Psoas muscle (tissue), 8 donors: ENCODE measurements around the gene PRTFDC1. TPM values are rescaled to one million over a fixed set of nuclear protein-coding genes. Genes with fewer than 3 reads are reported as not detected.

Experiments used
- ATAC-seq, 4 donors: fragments of 200-7000 bp; cut with Tn5 transposase; one replicate each; pipeline ENCODE4 v1.9.1; 2020; ENCODE audit warnings: moderate library complexity in 3 of 4, mild to moderate bottlenecking in 2 of 4
- DNase-seq, 2 donors: peaks; one replicate each; pipeline ENCODE4 v3.0.0-alpha.2; 2020
- H3K27ac ChIP-seq: fragments of 200-600 bp; one replicate; pipeline ENCODE4 v1.8.0; 2022
- H3K27me3 ChIP-seq, 3 donors: fragments of 200-600 bp in 1 of 3; one replicate each; pipeline versions ENCODE4 v1.6.1 to v1.8.0; 2013 to 2022; ENCODE audit warnings: low read length in 2 of 3, mild to moderate bottlenecking in 2 of 3, moderate library complexity in 1 of 3; ENCODE audit not compliant: insufficient read depth in 3 of 3
- H3K36me3 ChIP-seq, 2 donors: fragments of 200-600 bp in 1 of 2; one replicate each; pipeline versions ENCODE4 v1.6.1 to v1.8.0; 2013 to 2022; ENCODE audit warnings: low read depth in 1 of 2, mild to moderate bottlenecking in 1 of 2, moderate library complexity in 1 of 2; ENCODE audit not compliant: insufficient read depth in 1 of 2
- H3K4me1 ChIP-seq: fragments of 200-600 bp; one replicate; pipeline ENCODE4 v1.8.0; 2022
- H3K4me3 ChIP-seq: fragments of 200-600 bp; one replicate; pipeline ENCODE4 v1.8.0; 2022; ENCODE audit warnings: mild to moderate bottlenecking
- H3K9me3 ChIP-seq: fragments of 200-600 bp; one replicate; pipeline ENCODE4 v1.8.0; 2022
- CTCF ChIP-seq: fragments of 200-600 bp; IDR thresholded peaks from one replicate; pipeline ENCODE4 v1.8.0; 2022; ENCODE audit warnings: antibody characterized with exemption
- WGBS, 3 donors: extraction: QIAGEN DNeasy Blood & Tissue Kit; methylation state at CpG; one replicate each; pipeline versions ENCODE4 v1.1.6 to v1.1.7; 2013; 5-methylcytosine and 5-hydroxymethylcytosine counted together
- intact Hi-C, 2 donors: fragments of 100-400 bp; cut with DNase I; formaldehyde crosslinking; loops; one replicate each; pipeline versions ENCODE4 v1.11.0 to v1.14.2; 2022
- polyA plus RNA-seq, 3 donors: library from polyadenylated mRNA; stranded (reverse); fragments of 200-250 nt; gene quantifications; one replicate each; pipeline ENCODE4 v1.2.3, GENCODE V29; 2013
- total RNA-seq, 4 donors: library from RNA; stranded (reverse); fragmentation: NEBNext Ultra II Directional in 2 of 4; extraction: Animal tissue kit (Norgen Biotek cat#: 25700) in 2 of 4; gene quantifications; one replicate each; pipeline versions ENCODE4 v1.2.1 to v1.2.4, GENCODE V29; 2021 to 2023
- donor health status: healthy with polysubstance abuse.
- donor health status: DM: no; HTN: no; CAD: no; lungs with moderate emphysema.
- donor health status: Bipolar disorder and iron deficiency.
- donor health status: healthy.
- donor health status: DM: yes; HTN: yes; CAD: no.
- donor health status: DM: no; HTN: no; CAD: no.
- donor health status: DM: no; HTN: no; CAD: no.
- donor health status: DM: yes; HTN: yes; CAD: no.

Gene PRTFDC1
- total and polyA plus RNA-seq, 7 donors, result 0.14 to 0.84 (median 0.43) TPM

GRCh38 chr10:24917979-24918378, 34.4 kb downstream of the PRTFDC1 start:
- intact Hi-C loops, result no loop called here
- peaks cover 6% of the 10 kb centered on the region for H3K9me3 ChIP-seq
- no peaks in the 10 kb centered on the region for H3K36me3 ChIP-seq
- H3K4me1 ChIP-seq, result no peaks in the 10 kb centered on the region
- no peak overlapping the region for H3K27ac ChIP-seq
- no peak for TF ChIP-seq CTCF
- DNase-seq, result no peak
- ATAC-seq, result no peak
- H3K4me3 ChIP-seq, result no peak overlapping the region
- no peaks in the 10 kb centered on the region for H3K27me3 ChIP-seq

GRCh38 chr10:24917493-24917892, 34.9 kb downstream of the PRTFDC1 start:
- no peak overlapping the region for H3K27ac ChIP-seq
- 96 to 99% (median 99%) methylated on average over 3 of the region's 3 CpGs for WGBS, 3 donors
- intact Hi-C loops, result no loop called here
- no peaks in the 10 kb centered on the region for H3K36me3 ChIP-seq
- TF ChIP-seq CTCF, result no peak
- no peaks in the 10 kb centered on the region for H3K4me1 ChIP-seq
- peaks cover 6% of the 10 kb centered on the region for H3K9me3 ChIP-seq
- DNase-seq, result no peak
- ATAC-seq, result no peak
- H3K27me3 ChIP-seq, result no peaks in the 10 kb centered on the region
- no peak overlapping the region for H3K4me3 ChIP-seq

- H3K4me1 ChIP-seq, result no peaks in the 10 kb centered on the region
- no peak overlapping the region for H3K27ac ChIP-seq
- no peak for ATAC-seq
- no peak overlapping the region for H3K4me3 ChIP-seq
- intact Hi-C loops, result no loop called here
- WGBS, 3 donors, result 91 to 93% (median 93%) methylated on average over 2 of the region's 2 CpGs
- no peaks in the 10 kb centered on the region for H3K27me3 ChIP-seq
- TF ChIP-seq CTCF, result no peak
- H3K36me3 ChIP-seq, result no peaks in the 10 kb centered on the region
- no peak for DNase-seq
- H3K9me3 ChIP-seq, result peaks cover 6% of the 10 kb centered on the region
These were observed 36.0 kb downstream of the PRTFDC1 start for GRCh38 chr10:24916365-24916764.

GRCh38 chr10:24915304-24915703, 37.1 kb downstream of the PRTFDC1 start:
- DNase-seq (no peak), ATAC-seq (no peak)
- TF ChIP-seq CTCF, result no peak
- H3K36me3 ChIP-seq, result no peaks in the 10 kb centered on the region
- intact Hi-C loops, result no loop called here
- H3K4me3 ChIP-seq, result no peak overlapping the region
- peaks cover 6% of the 10 kb centered on the region for H3K9me3 ChIP-seq
- H3K27ac ChIP-seq, result no peak overlapping the region
- H3K4me1 ChIP-seq, result no peaks in the 10 kb centered on the region
- H3K27me3 ChIP-seq, result no peaks in the 10 kb centered on the region

- no peak for TF ChIP-seq CTCF
- Histone ChIP-seq H3K36me3 (no peaks in the 10 kb centered on the region), H3K4me3 (no peak overlapping the region), H3K4me1 (no peaks in the 10 kb centered on the region), H3K27ac (no peak overlapping the region), H3K9me3 (peaks cover 4% of the 10 kb centered on the region), H3K27me3 (no peaks in the 10 kb centered on the region)
- no peak for ATAC-seq
- no peak for DNase-seq
- intact Hi-C loops, result no loop called here
- 95 to 97% (median 97%) methylated on average over 1 of the region's 1 CpG for WGBS, 3 donors
These were observed 38.3 kb downstream of the PRTFDC1 start for GRCh38 chr10:24914148-24914547.
